GM12891 (cell line): Measurements from ENCODE around the gene HOXA13.
A peak's percentile ranks its signal among the peaks of the same experiment; 100 is the strongest.

Experiments used
- DNase-seq: peaks from one replicate; pipeline ENCODE4 v3.0.0; 2011; ENCODE audit warnings: low spot score; ENCODE audit not compliant: insufficient read length
- FAIRE-seq: peaks from 2 replicates; lab custom pipeline; 2011; peaks lifted over from hg19 to GRCh38; lab: Jason Lieb, UNC
- PAX5 ChIP-seq: IDR thresholded peaks from 2 replicates; pipeline ENCODE4 v1.6.1; 2011; ENCODE audit warnings: low read length, moderate library complexity, mild to moderate bottlenecking; ENCODE audit not compliant: insufficient read depth, severe bottlenecking
- POLR2A ChIP-seq: IDR thresholded peaks from 2 replicates; pipeline ENCODE4 v1.6.1; 2011; ENCODE audit warnings: low read depth, low read length, control low read depth
- POLR2AphosphoS5 ChIP-seq: IDR thresholded peaks from 2 replicates; pipeline ENCODE4 v1.6.1; 2011; ENCODE audit warnings: low read depth, low read length, control low read depth
- POU2F2 ChIP-seq: IDR thresholded peaks from 2 replicates; pipeline ENCODE4 v1.6.1; 2011; ENCODE audit warnings: low read depth, mild to moderate bottlenecking, control low read depth, low read length, moderate library complexity
- SPI1 ChIP-seq: IDR thresholded peaks from 2 replicates; pipeline ENCODE4 v1.6.1; 2011; ENCODE audit warnings: low read depth, low read length, control low read depth
- TAF1 ChIP-seq: IDR thresholded peaks from 2 replicates; pipeline ENCODE4 v1.6.1; 2011; ENCODE audit warnings: low read depth, low read length, control low read depth

Gene HOXA13

GRCh38 chr7:27205325-27206280 lies 5.7 kb upstream of the HOXA13 start:
- DNase-seq (no peak), FAIRE-seq (no peak)
- no peak for TF ChIP-seq POLR2A
- TF ChIP-seq TAF1: no peak
- TF ChIP-seq POLR2AphosphoS5: no peak
- TF ChIP-seq POU2F2: no peak
- TF ChIP-seq PAX5: no peak
- TF ChIP-seq SPI1: no peak

GRCh38 chr7:27204851-27205322 lies 5.0 kb upstream of the HOXA13 start:
- DNase-seq (no peak), FAIRE-seq (no peak)
- TF ChIP-seq TAF1: no peak
- no peak for TF ChIP-seq POLR2AphosphoS5
- no peak for TF ChIP-seq SPI1
- no peak for TF ChIP-seq PAX5
- TF ChIP-seq POU2F2: no peak
- TF ChIP-seq POLR2A: no peak

GRCh38 chr7:27203964-27204594 lies 4.2 kb upstream of the HOXA13 start:
- FAIRE-seq (no peak), DNase-seq (no peak)
- no peak for TF ChIP-seq POU2F2
- no peak for TF ChIP-seq POLR2AphosphoS5
- no peak for TF ChIP-seq TAF1
- TF ChIP-seq SPI1: no peak
- TF ChIP-seq POLR2A: no peak
- no peak for TF ChIP-seq PAX5

- no peak for TF ChIP-seq POLR2A
- TF ChIP-seq TAF1: no peak
- TF ChIP-seq SPI1: no peak
- TF ChIP-seq PAX5: no peak
- TF ChIP-seq POLR2AphosphoS5: no peak
- TF ChIP-seq POU2F2: no peak
- DNase-seq: no peak
- no peak for FAIRE-seq
Observed at GRCh38 chr7:27203365-27203953, 3.6 kb upstream of the HOXA13 start.

GRCh38 chr7:27202862-27203134 lies 2.9 kb upstream of the HOXA13 start:
- DNase-seq (no peak), FAIRE-seq (no peak)
- TF ChIP-seq TAF1 (no peak), PAX5 (no peak), POU2F2 (no peak), SPI1 (no peak)

GRCh38 chr7:27202018-27202861 lies 2.3 kb upstream of the HOXA13 start:
- no peak for DNase-seq
- no peak for FAIRE-seq
- TF ChIP-seq PAX5 (no peak), SPI1 (no peak), TAF1 (no peak), POLR2A (no peak), POLR2AphosphoS5 (no peak), POU2F2 (no peak)

- DNase-seq (no peak), FAIRE-seq (no peak)
- TF ChIP-seq POLR2A: no peak
- TF ChIP-seq SPI1: no peak
- no peak for TF ChIP-seq POU2F2
- no peak for TF ChIP-seq POLR2AphosphoS5
Observed at GRCh38 chr7:27201580-27202017, 1.7 kb upstream of the HOXA13 start.

- no peak for TF ChIP-seq TAF1
- TF ChIP-seq SPI1: peak; percentile 48; the same call in 1 of the 2 replicates
- peak; percentile 13 for FAIRE-seq
Observed at GRCh38 chr7:27200761-27201579, 1.1 kb upstream of the HOXA13 start.

More at GRCh38 chr7:27200761-27201579, 1.1 kb upstream of the HOXA13 start:
- no peak for DNase-seq
